Activated CD4-positive, alpha-beta memory T cell treated with anti-CD3 and anti-CD28 coated beads for 36 hours (primary cell): Measurements from ENCODE around the gene VDAC1. TPM values are rescaled to one million over a fixed set of nuclear protein-coding genes. Genes with fewer than 3 reads are reported as not detected.
A peak's percentile ranks its signal among the peaks of the same experiment; 100 is the strongest.
"Not testable (repeated sequence)": the region's sequence is repeated elsewhere in the genome, so short reads cannot be mapped to it uniquely, and the experiment has no call there.

Source experiments
- CTCF ChIA-PET: fragments of 350-600 bp; sonication (Branson Sonifier 250); formaldehyde crosslinking; loops from one replicate; lab custom pipeline; 2021; ENCODE audit warnings: antibody characterized with exemption, inconsistent platforms; lab: Charles Lee
- POLR2A ChIA-PET: fragments of 350-600 bp; sonication (Branson Sonifier 250); formaldehyde crosslinking; loops from one replicate; lab custom pipeline; 2021; ENCODE audit warnings: antibody characterized with exemption; lab: Charles Lee
- DNase-seq: peaks from one replicate; pipeline ENCODE4 v3.0.0-alpha.2; 2020
- H3K27ac Mint-ChIP-seq: one replicate; pipeline ENCODE4 v1.8.0; 2021; ENCODE audit warnings: mixed read lengths
- H3K27me3 Mint-ChIP-seq: one replicate; pipeline ENCODE4 v1.8.0; 2021; ENCODE audit warnings: mixed read lengths
- H3K36me3 Mint-ChIP-seq: one replicate; pipeline ENCODE4 v1.8.0; 2021; ENCODE audit warnings: mixed read lengths
- H3K4me1 Mint-ChIP-seq: one replicate; pipeline ENCODE4 v1.8.0; 2021; ENCODE audit warnings: low read depth, mixed read lengths
- H3K4me3 Mint-ChIP-seq: one replicate; pipeline ENCODE4 v1.8.0; 2021; ENCODE audit warnings: mild to moderate bottlenecking, mixed read lengths
- H3K9me3 Mint-ChIP-seq: one replicate; pipeline ENCODE4 v1.8.0; 2021; ENCODE audit warnings: mixed read lengths
- intact Hi-C: fragments of 100-400 bp; cut with micrococcal nuclease; formaldehyde crosslinking; loops from one replicate; pipeline ENCODE4 v1.15.1; 2023
- total RNA-seq, 2 experiments: library from RNA; stranded (reverse); gene quantifications; one replicate each; pipeline ENCODE4 v1.2.3, GENCODE V29; 2021

The VDAC1 gene
- total RNA-seq, 2 experiments from 2014 or later, result 407 to 416 TPM

- CTCF ChIA-PET, result interaction anchor here (1.6 kb wide), 1 partner anchor 9 kb away, joined by 4 read pairs; no protein-coding TSS in a partner anchor
Observed at GRCh38 chr5:133937628-133938027, 67.1 kb downstream of the VDAC1 start.

GRCh38 chr5:133936651-133937015, 68.1 kb downstream of the VDAC1 start:
- H3K4me1 Mint-ChIP-seq, result peaks cover 23% of the 10 kb centered on the region
- ChIA-PET POLR2A (no interaction called here), CTCF (interaction anchor here (0.6 to 0.8 kb wide), 2 partner anchors 30 to 549 kb away, joined by 3 read pairs; no protein-coding TSS in a partner anchor)
- DNase-seq, result no peak
- intact Hi-C loops, result no loop called here
- peaks cover 2% of the 10 kb centered on the region for H3K9me3 Mint-ChIP-seq
- no peaks in the 10 kb centered on the region for H3K36me3 Mint-ChIP-seq
- H3K4me3 Mint-ChIP-seq, result no peak overlapping the region
- no peak overlapping the region for H3K27ac Mint-ChIP-seq
- H3K27me3 Mint-ChIP-seq, result no peaks in the 10 kb centered on the region

More at GRCh38 chr5:133937628-133938027, 67.1 kb downstream of the VDAC1 start:
- H3K27me3 Mint-ChIP-seq, DNase-seq, POLR2A ChIA-PET, H3K9me3 Mint-ChIP-seq, H3K4me3 Mint-ChIP-seq, H3K27ac Mint-ChIP-seq, H3K36me3 Mint-ChIP-seq: not testable (repeated sequence)
- peaks cover 16% of the 10 kb centered on the region for H3K4me1 Mint-ChIP-seq
- intact Hi-C loops, result loop anchor here (2.0 kb wide), 1 partner anchor 63 kb away; no protein-coding TSS in a partner anchor

- H3K4me3 Mint-ChIP-seq, H3K27ac Mint-ChIP-seq, intact Hi-C loops, H3K9me3 Mint-ChIP-seq, H3K36me3 Mint-ChIP-seq, POLR2A ChIA-PET, DNase-seq, H3K27me3 Mint-ChIP-seq: not testable (repeated sequence)
- H3K4me1 Mint-ChIP-seq, result peaks cover 28% of the 10 kb centered on the region
- CTCF ChIA-PET, result interaction anchor here (0.8 kb wide), 1 partner anchor 29 kb away, joined by 3 read pairs; no protein-coding TSS in a partner anchor
Observed at GRCh38 chr5:133935991-133936650, 68.7 kb downstream of the VDAC1 start.

- CTCF ChIA-PET, result no interaction called here
- POLR2A ChIA-PET, result no interaction called here
- Mint-ChIP-seq H3K9me3 (peaks cover 2% of the 10 kb centered on the region), H3K27ac (no peak overlapping the region), H3K27me3 (no peaks in the 10 kb centered on the region), H3K4me1 (peaks cover 33% of the 10 kb centered on the region), H3K36me3 (no peaks in the 10 kb centered on the region), H3K4me3 (no peak overlapping the region)
- intact Hi-C loops, result no loop called here
- DNase-seq, result no peak
Observed at GRCh38 chr5:133935667-133935940, 69.2 kb downstream of the VDAC1 start.

- Mint-ChIP-seq H3K27ac (no peak overlapping the region), H3K36me3 (no peaks in the 10 kb centered on the region), H3K9me3 (peaks cover 2% of the 10 kb centered on the region), H3K4me1 (peaks cover 39% of the 10 kb centered on the region), H3K4me3 (no peak overlapping the region), H3K27me3 (no peaks in the 10 kb centered on the region)
- POLR2A ChIA-PET, result no interaction called here
- CTCF ChIA-PET, result interaction anchor here (1.1 kb wide), 1 partner anchor 10 kb away, joined by 4 read pairs; no protein-coding TSS in a partner anchor
- intact Hi-C loops, result loop anchor here (5.0 kb wide), 1 partner anchor 248 kb away; no protein-coding TSS in a partner anchor
- DNase-seq, result no peak
Observed at GRCh38 chr5:133934822-133935666, 69.7 kb downstream of the VDAC1 start.

GRCh38 chr5:133934311-133934710, 70.5 kb downstream of the VDAC1 start:
- DNase-seq, result no peak
- intact Hi-C loops, result loop anchor here (5.0 kb wide), 1 partner anchor 247 kb away; no protein-coding TSS in a partner anchor
- CTCF ChIA-PET, result interaction anchor here (1.1 kb wide), 1 partner anchor 10 kb away, joined by 4 read pairs; no protein-coding TSS in a partner anchor
- H3K27ac Mint-ChIP-seq, result no peak overlapping the region
- POLR2A ChIA-PET, result no interaction called here
- no peak overlapping the region for H3K4me3 Mint-ChIP-seq
- peaks cover 41% of the 10 kb centered on the region for H3K4me1 Mint-ChIP-seq
- H3K36me3 Mint-ChIP-seq, result no peaks in the 10 kb centered on the region
- H3K27me3 Mint-ChIP-seq, result no peaks in the 10 kb centered on the region
- H3K9me3 Mint-ChIP-seq, result peaks cover 2% of the 10 kb centered on the region

- ChIA-PET POLR2A (no interaction called here), CTCF (no interaction called here)
- H3K4me1 Mint-ChIP-seq, result peaks cover 41% of the 10 kb centered on the region
- no peaks in the 10 kb centered on the region for H3K27me3 Mint-ChIP-seq
- H3K36me3 Mint-ChIP-seq, result no peaks in the 10 kb centered on the region
- no peak overlapping the region for H3K27ac Mint-ChIP-seq
- no peak overlapping the region for H3K4me3 Mint-ChIP-seq
- DNase-seq, result no peak
- intact Hi-C loops, result loop anchor here (5.0 kb wide), 1 partner anchor 246 kb away; no protein-coding TSS in a partner anchor
- peaks cover 2% of the 10 kb centered on the region for H3K9me3 Mint-ChIP-seq
Observed at GRCh38 chr5:133933670-133934295, 71.0 kb downstream of the VDAC1 start.

GRCh38 chr5:133933169-133933509, 71.6 kb downstream of the VDAC1 start:
- ChIA-PET CTCF (no interaction called here), POLR2A (no interaction called here)
- DNase-seq, result no peak
- Mint-ChIP-seq H3K27me3 (no peaks in the 10 kb centered on the region), H3K4me1 (peaks cover 42% of the 10 kb centered on the region), H3K27ac (no peak overlapping the region), H3K9me3 (peaks cover 2% of the 10 kb centered on the region), H3K4me3 (no peak overlapping the region), H3K36me3 (no peaks in the 10 kb centered on the region)
- intact Hi-C loops, result loop anchor here (5.0 kb wide), 1 partner anchor 246 kb away; no protein-coding TSS in a partner anchor

- Mint-ChIP-seq H3K27me3 (no peaks in the 10 kb centered on the region), H3K36me3 (no peaks in the 10 kb centered on the region), H3K4me1 (peaks cover 46% of the 10 kb centered on the region), H3K27ac (no peak overlapping the region), H3K9me3 (peaks cover 2% of the 10 kb centered on the region), H3K4me3 (no peak overlapping the region)
- CTCF ChIA-PET, result no interaction called here
- no peak for DNase-seq
- intact Hi-C loops, result loop anchor here (5.0 kb wide), 1 partner anchor 245 kb away; no protein-coding TSS in a partner anchor
- POLR2A ChIA-PET, result no interaction called here
Observed at GRCh38 chr5:133932441-133933168, 72.2 kb downstream of the VDAC1 start.

- Mint-ChIP-seq H3K27me3 (no peaks in the 10 kb centered on the region), H3K9me3 (peaks cover under 1% of the 10 kb centered on the region), H3K36me3 (no peaks in the 10 kb centered on the region), H3K27ac (no peak overlapping the region), H3K4me1 (peaks cover 46% of the 10 kb centered on the region), H3K4me3 (no peak overlapping the region)
- no peak for DNase-seq
- ChIA-PET CTCF (no interaction called here), POLR2A (no interaction called here)
- intact Hi-C loops, result loop anchor here (5.0 kb wide), 1 partner anchor 244 kb away; no protein-coding TSS in a partner anchor
Observed at GRCh38 chr5:133931546-133931945, 73.2 kb downstream of the VDAC1 start.

- no peaks in the 10 kb centered on the region for H3K27me3 Mint-ChIP-seq
- peak overlapping the region; percentile 79 for H3K4me3 Mint-ChIP-seq
- no peak for DNase-seq
- intact Hi-C loops, result loop anchor here (1.0 to 5.0 kb wide), 6 partner anchors 9 to 441 kb away; partner anchors contain the start of gene C5orf15
- H3K36me3 Mint-ChIP-seq, result no peaks in the 10 kb centered on the region
- H3K4me1 Mint-ChIP-seq, result peaks cover 46% of the 10 kb centered on the region
- ChIA-PET CTCF (interaction anchor here (0.8 to 1.6 kb wide), 9 partner anchors 12 to 820 kb away, joined by 3 to 6 read pairs (median 4); no protein-coding TSS in a partner anchor), POLR2A (interaction anchor here (0.9 to 1.7 kb wide), 3 partner anchors 8 to 73 kb away, joined by 3 to 5 read pairs (median 4); partner anchors contain the start of gene VDAC1)
- no peaks in the 10 kb centered on the region for H3K9me3 Mint-ChIP-seq
- peak overlapping the region; percentile 98 for H3K27ac Mint-ChIP-seq
Observed at GRCh38 chr5:133930813-133931090, 74.0 kb downstream of the VDAC1 start.
